Left lung (tissue), 10 donors: ENCODE data around the gene PDCD1LG2. TPM values are rescaled to one million over a fixed set of nuclear protein-coding genes. Genes with fewer than 3 reads are reported as not detected.

Experiments
- ATAC-seq: fragments of 200-7000 bp; cut with Tn5 transposase; one replicate; pipeline ENCODE4 v1.9.1; 2020; ENCODE audit warnings: moderate library complexity
- DNase-seq, 4 donors: peaks; one replicate each; pipeline ENCODE4 v3.0.0-alpha.2; 2013 to 2020
- H3K27ac ChIP-seq, 2 donors: fragments of 200-600 bp; sonication (generic) in 1 of 2; one replicate each; pipeline versions ENCODE4 v1.5.0 to v1.8.0; 2020 to 2021
- H3K27me3 ChIP-seq, 2 donors: fragments of 200-600 bp; sonication (generic) in 1 of 2; one replicate each; pipeline versions ENCODE4 v1.5.0 to v1.8.0; 2020 to 2021
- H3K36me3 ChIP-seq, 2 donors: fragments of 200-600 bp; sonication (generic) in 1 of 2; one replicate each; pipeline versions ENCODE4 v1.5.0 to v1.8.0; 2020 to 2021
- H3K4me1 ChIP-seq, 2 donors: fragments of 200-600 bp; one replicate each; pipeline ENCODE4 v1.8.0; 2021
- H3K4me3 ChIP-seq, 2 donors: fragments of 200-600 bp; sonication (generic) in 1 of 2; one replicate each; pipeline versions ENCODE4 v1.5.0 to v1.8.0; 2020 to 2021; ENCODE audit warnings: mild to moderate bottlenecking in 1 of 2
- H3K9me3 ChIP-seq, 2 donors: fragments of 200-600 bp; sonication (generic) in 1 of 2; one replicate each; pipeline versions ENCODE4 v1.5.0 to v1.8.0; 2020 to 2021
- intact Hi-C, 2 donors: fragments of 100-400 bp; cut with DNase I; formaldehyde crosslinking; loops; one replicate each; pipeline versions ENCODE4 v1.11.2 to v1.14.2; 2022
- polyA plus RNA-seq, 6 donors: library from polyadenylated mRNA; unstranded; fragments of 120-200 nt; gene quantifications; one replicate each; pipeline ENCODE4 v1.2.1, GENCODE V29; 2013; ENCODE audit not compliant: insufficient read length in 6 of 6
- total RNA-seq, 2 donors: library from RNA; stranded (reverse); fragmentation: NEBNext Ultra II Directional; extraction: Animal tissue kit (Norgen Biotek cat#: 25700); gene quantifications; one replicate each; pipeline ENCODE4 v1.2.1, GENCODE V29; 2021
- TF ChIP-seq, protein P1 (sequence below), 2 donors: fragments of 200-600 bp; sonication (generic) in 1 of 2; IDR thresholded peaks; one replicate each; pipeline versions ENCODE4 v1.5.0 to v1.8.0; 2021; ENCODE audit warnings: antibody characterized with exemption in 2 of 2
- donor health status: DM: no; HTN: yes; CAD: no.
- donor health status: DM: no; HTN: no; CAD: no.

PDCD1LG2 gene
- total and polyA plus RNA-seq, 8 donors: 0.10 to 4.2 (median 0.21) TPM

DNA sequence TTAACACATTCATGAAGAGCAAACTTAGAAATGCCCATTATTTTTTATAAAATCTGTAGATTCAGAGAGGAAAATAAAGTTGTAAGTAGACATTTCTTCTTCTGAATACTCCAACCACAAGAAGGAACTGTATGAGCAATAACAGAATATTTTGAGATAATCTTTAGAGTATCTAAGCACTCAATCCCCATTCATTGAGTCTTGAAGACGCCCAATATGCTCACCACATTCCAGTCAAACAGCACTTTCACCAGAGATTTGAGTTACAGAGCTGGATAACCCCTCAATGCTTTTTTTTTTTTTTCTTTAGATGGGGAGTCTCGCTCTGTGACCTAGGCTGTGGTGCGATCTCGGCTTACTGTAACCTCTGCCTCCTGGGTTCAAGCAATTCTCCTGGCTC lies 103.9 kb downstream of the PDCD1LG2 start:
- ATAC-seq (no peak), DNase-seq (no peak)
- H3K27me3 ChIP-seq: no peaks in the 10 kb centered on the region
- H3K4me1 ChIP-seq: peaks cover 0 to 10% of the 10 kb centered on the region in 2 donors
- intact Hi-C loops: no loop called here
- TF ChIP-seq, protein P1, sequence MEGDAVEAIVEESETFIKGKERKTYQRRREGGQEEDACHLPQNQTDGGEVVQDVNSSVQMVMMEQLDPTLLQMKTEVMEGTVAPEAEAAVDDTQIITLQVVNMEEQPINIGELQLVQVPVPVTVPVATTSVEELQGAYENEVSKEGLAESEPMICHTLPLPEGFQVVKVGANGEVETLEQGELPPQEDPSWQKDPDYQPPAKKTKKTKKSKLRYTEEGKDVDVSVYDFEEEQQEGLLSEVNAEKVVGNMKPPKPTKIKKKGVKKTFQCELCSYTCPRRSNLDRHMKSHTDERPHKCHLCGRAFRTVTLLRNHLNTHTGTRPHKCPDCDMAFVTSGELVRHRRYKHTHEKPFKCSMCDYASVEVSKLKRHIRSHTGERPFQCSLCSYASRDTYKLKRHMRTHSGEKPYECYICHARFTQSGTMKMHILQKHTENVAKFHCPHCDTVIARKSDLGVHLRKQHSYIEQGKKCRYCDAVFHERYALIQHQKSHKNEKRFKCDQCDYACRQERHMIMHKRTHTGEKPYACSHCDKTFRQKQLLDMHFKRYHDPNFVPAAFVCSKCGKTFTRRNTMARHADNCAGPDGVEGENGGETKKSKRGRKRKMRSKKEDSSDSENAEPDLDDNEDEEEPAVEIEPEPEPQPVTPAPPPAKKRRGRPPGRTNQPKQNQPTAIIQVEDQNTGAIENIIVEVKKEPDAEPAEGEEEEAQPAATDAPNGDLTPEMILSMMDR (IDR thresholded peaks at IDR 0.05): no peak
- no peak overlapping the region for H3K27ac ChIP-seq
- no peaks in the 10 kb centered on the region for H3K9me3 ChIP-seq
- H3K36me3 ChIP-seq: no peaks in the 10 kb centered on the region
- H3K4me3 ChIP-seq: no peak overlapping the region

DNA sequence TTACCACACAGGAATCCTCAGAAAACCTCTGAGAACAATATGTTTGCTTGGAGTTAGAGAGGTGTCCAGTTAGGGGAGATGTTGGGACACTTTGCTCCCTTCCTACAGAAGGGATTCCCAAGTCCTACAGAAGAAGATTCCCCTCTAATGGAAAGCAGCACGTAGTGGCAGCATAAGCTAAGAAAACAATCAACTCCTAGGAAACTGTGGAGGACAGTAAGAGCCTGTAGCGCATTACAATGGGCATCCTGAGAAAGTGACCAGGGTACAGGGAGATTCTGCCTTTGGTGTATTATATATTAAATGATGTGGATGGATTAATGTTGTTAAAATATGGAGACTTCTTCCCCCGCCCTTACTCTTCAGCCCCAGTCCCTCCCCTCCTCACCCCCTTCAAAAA lies 104.7 kb downstream of the PDCD1LG2 start:
- H3K9me3 ChIP-seq: no peaks in the 10 kb centered on the region
- ATAC-seq (no peak), DNase-seq (no peak)
- no peaks in the 10 kb centered on the region for H3K36me3 ChIP-seq
- H3K4me1 ChIP-seq: peaks cover 0 to 5% of the 10 kb centered on the region in 2 donors
- TF ChIP-seq, protein P1 (IDR thresholded peaks at IDR 0.05): no peak
- H3K27ac ChIP-seq: no peak overlapping the region
- no peaks in the 10 kb centered on the region for H3K27me3 ChIP-seq
- no peak overlapping the region for H3K4me3 ChIP-seq
- intact Hi-C loops: no loop called here

GRCh38 chr9:5617749-5618148 lies 107.4 kb downstream of the PDCD1LG2 start:
- no peaks in the 10 kb centered on the region for H3K9me3 ChIP-seq
- H3K27ac ChIP-seq: no peak overlapping the region
- TF ChIP-seq, protein P1 (IDR thresholded peaks at IDR 0.05): no peak
- intact Hi-C loops: no loop called here
- H3K36me3 ChIP-seq: no peaks in the 10 kb centered on the region
- DNase-seq (no peak), ATAC-seq (peak; percentile 27)
- no peak overlapping the region for H3K4me3 ChIP-seq
- H3K4me1 ChIP-seq: peaks cover 8 to 24% of the 10 kb centered on the region in 2 donors
- no peaks in the 10 kb centered on the region for H3K27me3 ChIP-seq

DNA sequence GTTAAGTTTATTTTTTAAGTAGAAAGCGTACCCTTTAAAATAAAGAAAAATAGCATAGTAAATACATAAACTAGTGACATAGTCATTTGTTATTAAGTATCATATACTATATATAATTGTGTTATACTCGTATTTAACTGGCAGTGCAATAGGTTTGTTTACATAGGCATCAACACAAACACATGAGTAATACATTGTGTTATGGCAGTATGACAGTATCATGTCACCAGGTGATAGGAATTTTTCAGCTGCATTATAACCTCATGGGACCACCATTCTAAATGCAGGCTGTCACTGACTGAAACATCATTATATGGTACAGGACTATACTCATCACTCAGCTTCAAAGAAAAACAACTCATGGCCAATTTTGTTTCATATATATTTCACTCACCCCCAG lies 110.2 kb downstream of the PDCD1LG2 start:
- DNase-seq: no peak
- H3K9me3 ChIP-seq: no peaks in the 10 kb centered on the region
- TF ChIP-seq, protein P1 (IDR thresholded peaks at IDR 0.05): no peak
- H3K36me3 ChIP-seq: no peaks in the 10 kb centered on the region
- ATAC-seq: no peak
- no peak overlapping the region for H3K4me3 ChIP-seq
- intact Hi-C loops: no loop called here
- H3K27me3 ChIP-seq: no peaks in the 10 kb centered on the region
- peaks cover 8 to 41% of the 10 kb centered on the region in 2 donors for H3K4me1 ChIP-seq
- H3K27ac ChIP-seq: no peak overlapping the region

Other genes with a start within 250 kb of the PDCD1LG2 start
- 1 to 10 TPM in 1 of 2 donors, under 1 TPM in 1; 0.55 to 2.3 TPM for gene RLN2, start 205.8 kb upstream of the PDCD1LG2 start, total RNA-seq
- gene RLN2, start 205.8 kb upstream of the PDCD1LG2 start, polyA plus RNA-seq: 1 to 10 TPM; 1.9 to 3.5 (median 2.1) TPM
- under 1 TPM; 0.42 to 0.79 TPM for gene RLN1, start 170.7 kb upstream of the PDCD1LG2 start, total RNA-seq
- 1 to 10 TPM in 1 of 6 donors, under 1 TPM in 5; 0.53 to 1.7 (median 0.64) TPM for gene RLN1, start 170.7 kb upstream of the PDCD1LG2 start, polyA plus RNA-seq
- 10 to 100 TPM; 23.2 to 26.6 TPM for gene PLGRKT, start 72.6 kb upstream of the PDCD1LG2 start, total RNA-seq
- 10 to 100 TPM; 18.9 to 28.2 (median 21.2) TPM for gene PLGRKT, start 72.6 kb upstream of the PDCD1LG2 start, polyA plus RNA-seq
- 10 to 100 TPM in 1 of 2 donors, 1 to 10 TPM in 1; 9.4 to 21.1 TPM for gene CD274, start 60.0 kb upstream of the PDCD1LG2 start, total RNA-seq
- gene CD274, start 60.0 kb upstream of the PDCD1LG2 start, polyA plus RNA-seq: 1 to 10 TPM in 4 of 6 donors, under 1 TPM in 2; 0.24 to 1.3 (median 1.0) TPM
- 10 to 100 TPM; 21.5 to 25.9 TPM for gene RIC1, start 118.6 kb downstream of the PDCD1LG2 start, total RNA-seq
- gene RIC1, start 118.6 kb downstream of the PDCD1LG2 start, polyA plus RNA-seq: 10 to 100 TPM; 29.1 to 32.9 (median 32.0) TPM